Liver (tissue), 9 donors: ENCODE data around the gene LSAMP. TPM values are rescaled to one million over a fixed set of nuclear protein-coding genes. Genes with fewer than 3 reads are reported as not detected.
A peak's percentile ranks its signal among the peaks of the same experiment; 100 is the strongest.

Experiments used
- DNase-seq: peaks from one replicate; pipeline ENCODE4 v3.0.0-alpha.2; 2017; ENCODE audit warnings: low spot score
- H3K27ac ChIP-seq, 2 donors: one replicate each; pipeline ENCODE4 v1.7.0; 2013; ENCODE audit warnings: inconsistent platforms in 2 of 2, low read length in 2 of 2, control low read depth in 1 of 2, low read depth in 1 of 2, mild to moderate bottlenecking in 1 of 2
- H3K27me3 ChIP-seq, 4 donors: one replicate each; pipeline versions ENCODE4 v1.6.1 to v1.7.0; 2013; ENCODE audit warnings: low read length in 3 of 4, inconsistent platforms in 1 of 4, mild to moderate bottlenecking in 1 of 4, moderate library complexity in 1 of 4; ENCODE audit not compliant: control insufficient read depth in 4 of 4, insufficient read depth in 4 of 4
- H3K36me3 ChIP-seq, 4 donors: one replicate each; pipeline versions ENCODE4 v1.6.1 to v1.7.0; 2013; ENCODE audit warnings: low read length in 3 of 4, mild to moderate bottlenecking in 3 of 4, low read depth in 1 of 4, moderate library complexity in 1 of 4; ENCODE audit not compliant: control insufficient read depth in 4 of 4, insufficient read depth in 3 of 4
- H3K4me1 ChIP-seq, 4 donors: one replicate each; pipeline versions ENCODE4 v1.6.1 to v1.7.0; 2013; ENCODE audit warnings: low read length in 3 of 4, mild to moderate bottlenecking in 3 of 4, moderate library complexity in 1 of 4; ENCODE audit not compliant: control insufficient read depth in 4 of 4, insufficient read depth in 4 of 4
- H3K4me3 ChIP-seq, 3 donors: one replicate each; pipeline versions ENCODE4 v1.6.1 to v1.7.0; 2013; ENCODE audit warnings: low read length in 3 of 3, control low read depth in 1 of 3, low read depth in 1 of 3, mild to moderate bottlenecking in 1 of 3
- H3K9ac ChIP-seq, 2 donors: one replicate each; pipeline ENCODE4 v1.7.0; 2013; ENCODE audit warnings: low read length in 2 of 2, mild to moderate bottlenecking in 2 of 2, moderate library complexity in 2 of 2, control low read depth in 1 of 2, low read depth in 1 of 2
- H3K9me3 ChIP-seq, 4 donors: one replicate each; pipeline versions ENCODE4 v1.6.1 to v1.7.0; 2013; ENCODE audit warnings: low read length in 3 of 4; ENCODE audit not compliant: control insufficient read depth in 4 of 4
- FOXA1 ChIP-seq: IDR thresholded peaks from 2 replicates; pipeline ENCODE4 v1.6.1; 2016; ENCODE audit warnings: antibody characterized with exemption
- FOXA2 ChIP-seq: IDR thresholded peaks from 2 replicates; pipeline ENCODE4 v1.6.1; 2016; ENCODE audit warnings: antibody characterized with exemption
- GABPA ChIP-seq, 2 donors: IDR thresholded peaks in 1 of 2; conservative IDR thresholded peaks in 1 of 2; 2 replicates each; pipeline ENCODE4 v1.6.1; 2016; ENCODE audit warnings: antibody characterized with exemption in 2 of 2, mild to moderate bottlenecking in 1 of 2, moderate library complexity in 1 of 2
- HNF4A ChIP-seq, 2 donors: conservative IDR thresholded peaks; 2 replicates each; pipeline ENCODE4 v1.6.1; 2016; ENCODE audit warnings: antibody characterized with exemption in 2 of 2, mild to moderate bottlenecking in 2 of 2
- HNF4G ChIP-seq: IDR thresholded peaks from 2 replicates; pipeline ENCODE4 v1.6.1; 2016; ENCODE audit warnings: antibody characterized with exemption
- JUND ChIP-seq, 2 donors: IDR thresholded peaks; 2 replicates each; pipeline ENCODE4 v1.6.1; 2016; ENCODE audit warnings: antibody characterized with exemption in 2 of 2
- NR2F2 ChIP-seq: IDR thresholded peaks from 2 replicates; pipeline ENCODE4 v1.6.1; 2016; ENCODE audit warnings: antibody characterized with exemption
- RAD21 ChIP-seq, 2 donors: IDR thresholded peaks; 2 replicates each; pipeline ENCODE4 v1.6.1; 2016; ENCODE audit warnings: antibody characterized with exemption in 2 of 2, mild to moderate bottlenecking in 2 of 2
- RXRA ChIP-seq, 2 donors: IDR thresholded peaks; 2 replicates each; pipeline ENCODE4 v1.6.1; 2017 to 2018; ENCODE audit warnings: antibody characterized with exemption in 2 of 2, mild to moderate bottlenecking in 1 of 2
- SP1 ChIP-seq: IDR thresholded peaks from 2 replicates; pipeline ENCODE4 v1.6.1; 2018; ENCODE audit warnings: antibody characterized with exemption, mild to moderate bottlenecking
- TAF1 ChIP-seq: conservative IDR thresholded peaks from 2 replicates; pipeline ENCODE4 v1.6.1; 2016; ENCODE audit warnings: antibody characterized with exemption, mild to moderate bottlenecking
- YY1 ChIP-seq: IDR thresholded peaks from 2 replicates; pipeline ENCODE4 v1.6.1; 2016; ENCODE audit warnings: antibody characterized with exemption, mild to moderate bottlenecking
- WGBS: extraction: QIAGEN DNeasy Blood & Tissue Kit; methylation state at CpG from one replicate; pipeline ENCODE4 v1.1.7; 2013; 5-methylcytosine and 5-hydroxymethylcytosine counted together
- polyA plus RNA-seq, 2 donors: library from polyadenylated mRNA; stranded (reverse) in 1 of 2; unstranded in 1 of 2; fragments of 200-250 nt in 1 of 2; fragments of >200 nt in 1 of 2; fragmentation: Nextera tagmentation in 1 of 2; extraction: Ambion mirVana in 1 of 2; gene quantifications; one replicate each; pipeline versions ENCODE4 v1.2.1 to v1.2.3, GENCODE V29; 2013 to 2015
- total RNA-seq, 2 donors: library from RNA; depleted of rRNA; stranded (reverse); fragments of >200 nt; gene quantifications; one replicate each; pipeline ENCODE4 v1.2.3, GENCODE V29; 2014
- TF ChIP-seq, protein P1 (sequence below): IDR thresholded peaks from 2 replicates; pipeline ENCODE4 v1.6.1; 2016; ENCODE audit warnings: antibody characterized with exemption, mild to moderate bottlenecking
- TF ChIP-seq, protein P2 (sequence below): IDR thresholded peaks from 2 replicates; pipeline ENCODE4 v1.6.1; 2016; ENCODE audit warnings: antibody characterized with exemption
- TF ChIP-seq, protein P3 (sequence below): fragments of 150-350 bp; IDR thresholded peaks from 2 replicates; pipeline ENCODE4 v1.5.1; 2017; ENCODE audit warnings: improper control_type of control experiment, low read depth, low read length; ENCODE audit not compliant: missing input control
- TF ChIP-seq, protein P4 (sequence below): IDR thresholded peaks from 2 replicates; pipeline ENCODE4 v1.6.1; 2016; ENCODE audit warnings: antibody characterized with exemption
- donor health status: healthy.
- donor health status: healthy.
- donor health status: healthy.
- donor health status: healthy.
- donor health status: healthy.

Gene LSAMP
- total and polyA plus RNA-seq, 4 donors: 0.01 to 0.17 (median 0.06) TPM

DNA sequence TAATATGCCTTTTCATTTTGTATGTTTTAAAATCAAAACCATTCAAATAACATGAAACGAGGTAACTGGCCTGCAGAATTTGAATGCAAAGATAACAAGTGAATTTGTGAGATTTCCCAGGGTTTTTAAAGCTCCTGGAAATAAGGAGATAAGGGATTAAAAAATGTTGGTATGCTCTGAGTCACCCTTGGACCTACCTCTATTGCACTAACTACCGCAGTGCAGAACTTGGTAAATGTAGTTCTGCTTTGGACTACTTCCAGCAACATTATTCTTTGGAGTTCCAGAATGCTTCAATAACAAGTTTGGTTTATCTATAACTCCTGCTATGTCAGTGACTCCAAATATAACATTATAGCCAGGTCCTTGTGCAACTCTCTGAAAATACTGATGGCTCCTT is 620.2 kb downstream of the LSAMP start:
- no peaks in the 10 kb centered on the region for H3K27me3 ChIP-seq
- H3K4me3 ChIP-seq: no peak overlapping the region
- WGBS: 61% methylated on average over 2 of the region's 2 CpGs
- H3K27ac ChIP-seq: no peak overlapping the region
- H3K9me3 ChIP-seq: no peaks in the 10 kb centered on the region
- no peaks in the 10 kb centered on the region for H3K4me1 ChIP-seq
- no peak for DNase-seq
- H3K9ac ChIP-seq: no peak overlapping the region
- TF ChIP-seq YY1 (no peak), RAD21 (IDR thresholded peaks at IDR 0.05) (no peak), FOXA2 (no peak)
- no peaks in the 10 kb centered on the region for H3K36me3 ChIP-seq

DNA sequence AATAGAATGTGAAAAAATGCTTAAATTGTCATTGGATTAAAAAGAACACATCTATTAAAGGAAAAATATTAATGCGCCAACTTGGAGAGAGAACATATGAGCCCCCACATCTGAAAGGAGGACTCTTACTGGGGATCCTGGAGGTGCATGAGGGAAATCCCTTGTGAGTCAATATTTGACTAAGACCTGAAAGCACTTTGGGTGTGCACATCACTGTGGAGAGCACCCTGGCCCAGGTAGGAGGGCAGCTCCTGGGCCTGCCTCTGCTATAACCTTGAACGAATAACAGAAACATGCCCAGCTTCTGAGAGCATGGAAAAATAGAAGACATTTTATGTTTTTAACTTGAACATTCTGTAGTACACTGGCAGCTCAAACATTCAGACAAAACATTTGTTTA is 622.2 kb downstream of the LSAMP start:
- Histone ChIP-seq H3K27ac (no peak overlapping the region), H3K4me1 (no peaks in the 10 kb centered on the region), H3K9ac (no peak overlapping the region), H3K27me3 (no peaks in the 10 kb centered on the region), H3K9me3 (no peaks in the 10 kb centered on the region), H3K36me3 (no peaks in the 10 kb centered on the region), H3K4me3 (no peak overlapping the region)
- TF ChIP-seq RXRA (IDR thresholded peaks at IDR 0.05): no peak
- TF ChIP-seq FOXA1: no peak
- TF ChIP-seq HNF4G: no peak
- WGBS: 96% methylated on average over 2 of the region's 2 CpGs
- no peak for DNase-seq

DNA sequence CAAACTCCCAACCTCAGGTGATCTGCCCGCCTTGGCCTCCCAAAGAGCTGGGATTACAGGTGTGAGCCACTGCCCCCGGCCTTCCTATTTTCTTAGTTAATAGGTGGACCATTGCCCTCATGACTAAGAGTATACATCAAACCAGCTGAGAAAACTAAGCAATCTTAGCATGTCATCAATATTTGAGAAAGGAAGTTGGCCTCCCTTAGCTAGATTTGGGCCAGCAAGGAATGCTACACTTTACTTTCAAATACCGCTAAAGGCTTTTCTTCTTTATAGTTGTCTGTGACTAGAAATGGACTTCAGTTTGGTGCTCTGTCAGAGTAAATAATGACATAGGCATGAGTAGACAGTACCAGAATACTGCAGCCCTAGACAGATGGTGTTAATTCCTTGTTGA is 622.7 kb downstream of the LSAMP start:
- no peak overlapping the region for H3K9ac ChIP-seq
- no peak for TF ChIP-seq FOXA2
- TF ChIP-seq YY1: no peak
- no peak for TF ChIP-seq HNF4A (conservative IDR thresholded peaks at IDR 0.05)
- TF ChIP-seq, protein P1, sequence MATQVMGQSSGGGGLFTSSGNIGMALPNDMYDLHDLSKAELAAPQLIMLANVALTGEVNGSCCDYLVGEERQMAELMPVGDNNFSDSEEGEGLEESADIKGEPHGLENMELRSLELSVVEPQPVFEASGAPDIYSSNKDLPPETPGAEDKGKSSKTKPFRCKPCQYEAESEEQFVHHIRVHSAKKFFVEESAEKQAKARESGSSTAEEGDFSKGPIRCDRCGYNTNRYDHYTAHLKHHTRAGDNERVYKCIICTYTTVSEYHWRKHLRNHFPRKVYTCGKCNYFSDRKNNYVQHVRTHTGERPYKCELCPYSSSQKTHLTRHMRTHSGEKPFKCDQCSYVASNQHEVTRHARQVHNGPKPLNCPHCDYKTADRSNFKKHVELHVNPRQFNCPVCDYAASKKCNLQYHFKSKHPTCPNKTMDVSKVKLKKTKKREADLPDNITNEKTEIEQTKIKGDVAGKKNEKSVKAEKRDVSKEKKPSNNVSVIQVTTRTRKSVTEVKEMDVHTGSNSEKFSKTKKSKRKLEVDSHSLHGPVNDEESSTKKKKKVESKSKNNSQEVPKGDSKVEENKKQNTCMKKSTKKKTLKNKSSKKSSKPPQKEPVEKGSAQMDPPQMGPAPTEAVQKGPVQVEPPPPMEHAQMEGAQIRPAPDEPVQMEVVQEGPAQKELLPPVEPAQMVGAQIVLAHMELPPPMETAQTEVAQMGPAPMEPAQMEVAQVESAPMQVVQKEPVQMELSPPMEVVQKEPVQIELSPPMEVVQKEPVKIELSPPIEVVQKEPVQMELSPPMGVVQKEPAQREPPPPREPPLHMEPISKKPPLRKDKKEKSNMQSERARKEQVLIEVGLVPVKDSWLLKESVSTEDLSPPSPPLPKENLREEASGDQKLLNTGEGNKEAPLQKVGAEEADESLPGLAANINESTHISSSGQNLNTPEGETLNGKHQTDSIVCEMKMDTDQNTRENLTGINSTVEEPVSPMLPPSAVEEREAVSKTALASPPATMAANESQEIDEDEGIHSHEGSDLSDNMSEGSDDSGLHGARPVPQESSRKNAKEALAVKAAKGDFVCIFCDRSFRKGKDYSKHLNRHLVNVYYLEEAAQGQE: no peak

DNA sequence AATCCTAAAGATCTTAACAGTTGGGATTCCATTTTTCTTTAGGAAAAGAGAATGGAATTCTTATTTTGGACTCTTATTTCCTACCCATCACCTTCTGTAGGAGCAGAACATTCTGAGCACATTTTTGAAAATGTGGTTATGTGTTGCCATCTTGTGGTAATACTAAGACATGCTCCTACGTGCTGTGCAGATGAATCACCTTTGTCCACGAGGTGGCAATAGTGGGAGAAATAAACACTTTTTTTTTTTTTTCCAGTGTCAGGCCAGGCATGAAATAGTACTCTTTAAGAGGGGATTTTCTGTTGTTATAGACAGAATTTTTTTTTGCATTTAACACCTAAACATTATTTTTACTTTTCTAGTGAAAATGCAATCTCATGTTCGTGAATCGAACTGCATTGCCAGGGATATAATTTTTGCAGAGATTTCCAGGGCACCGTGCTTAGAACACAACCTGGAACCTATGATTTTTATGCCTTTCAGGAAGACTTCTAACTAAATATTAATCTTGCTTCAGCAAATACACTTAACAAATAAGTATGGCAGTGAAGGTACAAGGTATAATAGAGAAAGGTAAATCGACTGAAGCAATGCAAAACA is 625.4 kb downstream of the LSAMP start:
- Histone ChIP-seq H3K27ac (no peak overlapping the region), H3K27me3 (no peaks in the 10 kb centered on the region), H3K9me3 (no peaks in the 10 kb centered on the region), H3K4me3 (no peak overlapping the region), H3K9ac (no peak overlapping the region), H3K36me3 (no peaks in the 10 kb centered on the region), H3K4me1 (no peaks in the 10 kb centered on the region)
- DNase-seq: peak; percentile 45
- WGBS: 45% methylated on average over 6 of the region's 6 CpGs
- TF ChIP-seq GABPA (IDR thresholded peaks at IDR 0.05 in 1 of 2, conservative IDR thresholded peaks at IDR 0.05 in 1 of 2): no peak
- TF ChIP-seq, protein P2, sequence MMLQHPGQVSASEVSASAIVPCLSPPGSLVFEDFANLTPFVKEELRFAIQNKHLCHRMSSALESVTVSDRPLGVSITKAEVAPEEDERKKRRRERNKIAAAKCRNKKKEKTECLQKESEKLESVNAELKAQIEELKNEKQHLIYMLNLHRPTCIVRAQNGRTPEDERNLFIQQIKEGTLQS: peak; percentile 41
- peak; percentile 97 to 98 for TF ChIP-seq RAD21 (IDR thresholded peaks at IDR 0.05)
- TF ChIP-seq HNF4A (conservative IDR thresholded peaks at IDR 0.05): peak in 1 of 2 donors; percentile 12
- TF ChIP-seq RXRA (IDR thresholded peaks at IDR 0.05): peak; percentile 16 to 17
- TF ChIP-seq HNF4G: no peak
- TF ChIP-seq FOXA2: peak; percentile 6
- TF ChIP-seq FOXA1: no peak
- TF ChIP-seq NR2F2: no peak
- TF ChIP-seq, protein P3, sequence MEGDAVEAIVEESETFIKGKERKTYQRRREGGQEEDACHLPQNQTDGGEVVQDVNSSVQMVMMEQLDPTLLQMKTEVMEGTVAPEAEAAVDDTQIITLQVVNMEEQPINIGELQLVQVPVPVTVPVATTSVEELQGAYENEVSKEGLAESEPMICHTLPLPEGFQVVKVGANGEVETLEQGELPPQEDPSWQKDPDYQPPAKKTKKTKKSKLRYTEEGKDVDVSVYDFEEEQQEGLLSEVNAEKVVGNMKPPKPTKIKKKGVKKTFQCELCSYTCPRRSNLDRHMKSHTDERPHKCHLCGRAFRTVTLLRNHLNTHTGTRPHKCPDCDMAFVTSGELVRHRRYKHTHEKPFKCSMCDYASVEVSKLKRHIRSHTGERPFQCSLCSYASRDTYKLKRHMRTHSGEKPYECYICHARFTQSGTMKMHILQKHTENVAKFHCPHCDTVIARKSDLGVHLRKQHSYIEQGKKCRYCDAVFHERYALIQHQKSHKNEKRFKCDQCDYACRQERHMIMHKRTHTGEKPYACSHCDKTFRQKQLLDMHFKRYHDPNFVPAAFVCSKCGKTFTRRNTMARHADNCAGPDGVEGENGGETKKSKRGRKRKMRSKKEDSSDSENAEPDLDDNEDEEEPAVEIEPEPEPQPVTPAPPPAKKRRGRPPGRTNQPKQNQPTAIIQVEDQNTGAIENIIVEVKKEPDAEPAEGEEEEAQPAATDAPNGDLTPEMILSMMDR: peak; percentile 100
- TF ChIP-seq TAF1: no peak
- TF ChIP-seq, protein P4, sequence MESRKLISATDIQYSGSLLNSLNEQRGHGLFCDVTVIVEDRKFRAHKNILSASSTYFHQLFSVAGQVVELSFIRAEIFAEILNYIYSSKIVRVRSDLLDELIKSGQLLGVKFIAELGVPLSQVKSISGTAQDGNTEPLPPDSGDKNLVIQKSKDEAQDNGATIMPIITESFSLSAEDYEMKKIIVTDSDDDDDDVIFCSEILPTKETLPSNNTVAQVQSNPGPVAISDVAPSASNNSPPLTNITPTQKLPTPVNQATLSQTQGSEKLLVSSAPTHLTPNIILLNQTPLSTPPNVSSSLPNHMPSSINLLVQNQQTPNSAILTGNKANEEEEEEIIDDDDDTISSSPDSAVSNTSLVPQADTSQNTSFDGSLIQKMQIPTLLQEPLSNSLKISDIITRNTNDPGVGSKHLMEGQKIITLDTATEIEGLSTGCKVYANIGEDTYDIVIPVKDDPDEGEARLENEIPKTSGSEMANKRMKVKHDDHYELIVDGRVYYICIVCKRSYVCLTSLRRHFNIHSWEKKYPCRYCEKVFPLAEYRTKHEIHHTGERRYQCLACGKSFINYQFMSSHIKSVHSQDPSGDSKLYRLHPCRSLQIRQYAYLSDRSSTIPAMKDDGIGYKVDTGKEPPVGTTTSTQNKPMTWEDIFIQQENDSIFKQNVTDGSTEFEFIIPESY: no peak
- no peak for TF ChIP-seq SP1
- peak; percentile 34 for TF ChIP-seq YY1
- TF ChIP-seq JUND (IDR thresholded peaks at IDR 0.05): peak; percentile 33 to 42

More for the DNA sequence above, 622.7 kb downstream of the LSAMP start:
- no peak for DNase-seq
- no peaks in the 10 kb centered on the region for H3K4me1 ChIP-seq
- H3K27ac ChIP-seq: no peak overlapping the region
- WGBS: 94% methylated on average over 3 of the region's 3 CpGs
- H3K36me3 ChIP-seq: no peaks in the 10 kb centered on the region
- H3K9me3 ChIP-seq: no peaks in the 10 kb centered on the region
- H3K4me3 ChIP-seq: no peak overlapping the region
- H3K27me3 ChIP-seq: no peaks in the 10 kb centered on the region
